Measurements from ENCODE around the gene CMIP.

- TF ChIP-seq CREB1 (CRISPR knock-in tag; IDR thresholded peaks at IDR 0.05) (no peak), TP53 (CRISPR knock-in tag; IDR thresholded peaks at IDR 0.05) (no peak), CTCF (IDR thresholded peaks at IDR 0.05) (no peak), JUN (CRISPR knock-in tag; IDR thresholded peaks at IDR 0.05) (no peak), GABPB1 (CRISPR knock-in tag; IDR thresholded peaks at IDR 0.05) (no peak), NR1H2 (CRISPR knock-in tag; IDR thresholded peaks at IDR 0.05) (no peak), AR (CRISPR knock-in tag; IDR thresholded peaks at IDR 0.05) (no peak), TEAD4 (CRISPR knock-in tag; IDR thresholded peaks at IDR 0.05) (no peak), ATF3 (CRISPR knock-in tag; conservative IDR thresholded peaks at IDR 0.05) (no peak), NR3C1 (CRISPR knock-in tag; conservative IDR thresholded peaks at IDR 0.05; ENCODE audit: low read depth) (no peak), HMGXB4 (CRISPR knock-in tag; IDR thresholded peaks at IDR 0.05) (no peak), AFF4 (CRISPR knock-in tag; IDR thresholded peaks at IDR 0.05; ENCODE audit: borderline replicate concordance) (no peak), ETV6 (CRISPR knock-in tag; IDR thresholded peaks at IDR 0.05) (no peak)
These were observed 250.9 kb downstream of the CMIP start for GRCh38 chr16:81695321-81696165.

Measured in WTC11 (cell line).